HepG2 (cell line): ENCODE results near the gene CPPED1. TPM values are rescaled to one million over a fixed set of nuclear protein-coding genes. Genes with fewer than 3 reads are reported as not detected.

Source experiments
- ARNT ChIP-seq: fragments of 450-650 bp; IDR thresholded peaks from 2 replicates; pipeline ENCODE4 v1.6.1; 2017
- DZIP1 ChIP-seq: sonication (generic); formaldehyde crosslinking; IDR thresholded peaks from 2 replicates; pipeline ENCODE4 v1.5.0; 2020; ENCODE audit warnings: mild to moderate bottlenecking, missing genetic modification reagents
- FOXP1 ChIP-seq, 2 experiments: fragments of 450-650 bp in 1 of 2; IDR thresholded peaks; 2 replicates each; pipeline ENCODE4 v1.6.1; 2017 to 2018; ENCODE audit warnings: antibody characterized with exemption in 1 of 2
- NRL ChIP-seq: sonication (generic); formaldehyde crosslinking; IDR thresholded peaks from 2 replicates; pipeline ENCODE4 v1.5.0; 2020; ENCODE audit warnings: missing genetic modification reagents, mild to moderate bottlenecking, moderate library complexity, borderline replicate concordance
- STAG1 ChIP-seq: sonication (generic); formaldehyde crosslinking; IDR thresholded peaks from 2 replicates; pipeline ENCODE4 v1.4.0; 2020; ENCODE audit warnings: missing genetic modification reagents
- ZBTB37 ChIP-seq: sonication (generic); formaldehyde crosslinking; IDR thresholded peaks from 2 replicates; pipeline ENCODE4 v1.4.0; 2020; ENCODE audit warnings: mild to moderate bottlenecking, missing genetic modification reagents
- ZBTB38 ChIP-seq: sonication (generic); formaldehyde crosslinking; IDR thresholded peaks from 2 replicates; pipeline ENCODE4 v1.5.1; 2020; ENCODE audit warnings: mild to moderate bottlenecking, missing genetic modification reagents
- ZBTB4 ChIP-seq: sonication (generic); formaldehyde crosslinking; IDR thresholded peaks from 2 replicates; pipeline ENCODE4 v1.4.0; 2020; ENCODE audit warnings: missing genetic modification reagents, mild to moderate bottlenecking, borderline replicate concordance
- ZBTB40 ChIP-seq, 2 experiments: fragments of 450-650 bp in 1 of 2; sonication (generic) in 1 of 2; formaldehyde crosslinking in 1 of 2; IDR thresholded peaks; 2 replicates each; pipeline versions ENCODE4 v1.6.1 to v1.8.0; 2016 to 2022; ENCODE audit warnings: antibody characterized with exemption in 1 of 2, mild to moderate bottlenecking in 1 of 2, missing genetic modification reagents in 1 of 2
- ZFP36L1 ChIP-seq: sonication (generic); formaldehyde crosslinking; IDR thresholded peaks from 2 replicates; pipeline ENCODE4 v1.8.0; 2022; ENCODE audit warnings: mild to moderate bottlenecking, missing genetic modification reagents, moderate library complexity
- ZNF580 ChIP-seq: IDR thresholded peaks from 2 replicates; pipeline ENCODE4 v1.6.1; 2016; ENCODE audit warnings: low read depth, borderline replicate concordance
- polyA plus RNA-seq, 8 experiments: library from polyadenylated mRNA; depleted of rRNA in 3 of 8; stranded (reverse) in 7 of 8; unstranded in 1 of 8; fragments of >200 nt; fragmentation: Illumina TruSeq in 4 of 8; extraction: Trizol in 4 of 8; gene quantifications; 2 replicates each; pipeline versions ENCODE4 v1.2.1 to v1.2.3, GENCODE V29; 2011 to 2016; ENCODE audit warnings: low read depth in 4 of 8, missing spikeins in 1 of 8, mixed read lengths in 1 of 8; ENCODE audit not compliant: insufficient read depth in 1 of 8
- total RNA-seq, 5 experiments: library from RNA; depleted of rRNA; stranded (reverse); fragments of >200 nt; fragmentation: Illumina TruSeq; extraction: Trizol; gene quantifications; 2 replicates each; pipeline ENCODE4 v1.2.3, GENCODE V29; 2016; ENCODE audit warnings: low read depth in 1 of 5

The CPPED1 gene
- total and polyA plus RNA-seq, 2 of the 13 experiments (the other 11 are each of a cell fraction or from before 2014, with no cell fraction given) = 66.6 to 71.3 TPM

GRCh38 chr16:12617401-12617819 lies 186.3 kb downstream of the CPPED1 start (continued):
- TF ChIP-seq STAG1 (CRISPR knock-in tag) = peak; percentile 36
- peak; percentile 57; the same call in 1 of the 2 replicates for TF ChIP-seq NRL (CRISPR knock-in tag)
- TF ChIP-seq FOXP1 (IDR thresholded peaks at IDR 0.05) = no peak
- TF ChIP-seq FOXP1 (CRISPR knock-in tag; IDR thresholded peaks at IDR 0.05) = no peak
- TF ChIP-seq DZIP1 (CRISPR knock-in tag) = 0 out of 2 replicates have a peak, but pooled peaks have one; percentile 55
- TF ChIP-seq ZBTB37 = no peak
- TF ChIP-seq ZBTB38 (CRISPR knock-in tag) = peak; percentile 53; the same call in 1 of the 2 replicates
- TF ChIP-seq ZNF580 (CRISPR knock-in tag) = 0 out of 2 replicates have a peak, but pooled peaks have one; percentile 22
- no peak for TF ChIP-seq ZFP36L1 (CRISPR knock-in tag)
- no peak for TF ChIP-seq ARNT
- 0 out of 2 replicates have a peak, but pooled peaks have one; percentile 57 for TF ChIP-seq ZBTB4 (CRISPR knock-in tag)
- no peak for TF ChIP-seq ZBTB40 (IDR thresholded peaks at IDR 0.05)
- 0 out of 2 replicates have a peak, but pooled peaks have one; percentile 42 for TF ChIP-seq ZBTB40 (CRISPR knock-in tag; IDR thresholded peaks at IDR 0.05)
